ENCODE measurements around the gene GCNT2.

GRCh38 chr6:10491463-10491862 is 29.7 kb upstream of the GCNT2 start:
- TF ChIP-seq EP300 (IDR thresholded peaks at IDR 0.05; ENCODE audit: borderline replicate concordance) (no peak), RAD21 (IDR thresholded peaks at IDR 0.05; ENCODE audit: low read depth) (no peak), YY1 (IDR thresholded peaks at IDR 0.05; ENCODE audit: low read depth) (no peak), EGR1 (IDR thresholded peaks at IDR 0.05) (no peak), TCF12 (IDR thresholded peaks at IDR 0.05; ENCODE audit: low read depth) (no peak), REST (IDR thresholded peaks at IDR 0.05; ENCODE audit: low read depth) (no peak), TAF1 (IDR thresholded peaks at IDR 0.05; ENCODE audit: low read depth) (no peak), CEBPB (IDR thresholded peaks at IDR 0.05) (no peak), TEAD4 (IDR thresholded peaks at IDR 0.05) (no peak)
- TF ChIP-seq, protein P1, sequence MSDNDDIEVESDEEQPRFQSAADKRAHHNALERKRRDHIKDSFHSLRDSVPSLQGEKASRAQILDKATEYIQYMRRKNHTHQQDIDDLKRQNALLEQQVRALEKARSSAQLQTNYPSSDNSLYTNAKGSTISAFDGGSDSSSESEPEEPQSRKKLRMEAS (IDR thresholded peaks at IDR 0.05), result no peak
